HEK293T (cell line): ENCODE measurements around the gene PALLD.

ENCODE experiments used
- BHLHE40 ChIP-seq: fragments of 450-650 bp; IDR thresholded peaks from 2 replicates; pipeline ENCODE4 v1.6.1; 2016; ENCODE audit warnings: mild to moderate bottlenecking, moderate library complexity, borderline replicate concordance
- CTBP1 ChIP-seq: fragments of 450-650 bp; IDR thresholded peaks from 2 replicates; pipeline ENCODE4 v1.6.1; 2016; ENCODE audit warnings: borderline replicate concordance
- FOXK2 ChIP-seq: fragments of 450-650 bp; IDR thresholded peaks from 2 replicates; pipeline ENCODE4 v1.6.1; 2016; ENCODE audit warnings: mild to moderate bottlenecking
- SUZ12 ChIP-seq: fragments of 450-650 bp; IDR thresholded peaks from 2 replicates; pipeline ENCODE4 v1.6.1; 2016; ENCODE audit warnings: mild to moderate bottlenecking
- ZNF384 ChIP-seq: fragments of 450-650 bp; IDR thresholded peaks from 2 replicates; pipeline ENCODE4 v1.6.1; 2016

DNA sequence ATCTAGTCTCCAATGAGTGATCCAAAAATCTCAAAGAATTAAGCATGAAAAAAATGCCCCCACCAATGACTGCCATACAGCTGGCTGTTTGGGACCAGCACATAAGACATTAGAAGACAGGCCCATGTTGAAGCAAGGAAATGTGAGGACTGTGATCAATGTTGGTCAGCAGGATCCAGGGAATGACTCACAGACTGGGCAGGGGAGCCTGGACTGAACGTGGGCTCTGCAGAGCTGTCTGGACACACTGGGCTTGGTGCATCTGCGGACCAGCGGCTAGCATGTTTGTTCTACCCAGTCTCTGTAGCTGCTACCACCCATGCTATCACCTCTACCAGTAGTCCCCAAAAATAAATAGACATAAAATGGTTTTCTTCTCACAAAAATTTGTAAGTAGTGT is 108.6 kb downstream of the PALLD start:
- no peak for TF ChIP-seq ZNF384
- TF ChIP-seq SUZ12 = no peak
- no peak for TF ChIP-seq BHLHE40
- no peak for TF ChIP-seq CTBP1
- no peak for TF ChIP-seq FOXK2
